SIG-M5 treated with dmso at 0.1 percent for 504 hours (cell line): ENCODE results near the gene NID2.

ENCODE experiments used
- DNase-seq: peaks from one replicate; lab custom pipeline; 2025; ENCODE audit not compliant: unreplicated experiment; lab: John Stamatoyannopoulos, UW

The NID2 gene

GRCh38 chr14:51960866-51961265 lies 108.0 kb downstream of the NID2 start:
- no peak for DNase-seq

- DNase-seq = no peak
Measured at GRCh38 chr14:51959928-51960327, 108.9 kb downstream of the NID2 start.

- DNase-seq = no peak
Measured at GRCh38 chr14:51957950-51958349, 110.9 kb downstream of the NID2 start.
